ENCODE data around the gene CDCA4.
"Not testable (repeated sequence)": the region's sequence is repeated elsewhere in the genome, so short reads cannot be mapped to it uniquely, and the experiment has no call there.

The CDCA4 gene

GRCh38 chr14:105030194-105030593 lies 9.3 kb upstream of the CDCA4 start:
- H3K4me3 ChIP-seq (ENCODE audit: low read depth, low read length) = no peak overlapping the region
- no peak for TF ChIP-seq CTCF (IDR thresholded peaks at IDR 0.05; ENCODE audit: insufficient read depth, low read depth, low read length, missing control alignments)
- no peak for DNase-seq (ENCODE audit: low read depth)

GRCh38 chr14:105029402-105029801 lies 8.5 kb upstream of the CDCA4 start:
- H3K4me3 ChIP-seq (ENCODE audit: low read depth, low read length) = no peak overlapping the region
- no peak for DNase-seq (ENCODE audit: low read depth)
- no peak for TF ChIP-seq CTCF (IDR thresholded peaks at IDR 0.05; ENCODE audit: insufficient read depth, low read depth, low read length, missing control alignments)

- DNase-seq (ENCODE audit: low read depth) = no peak
- no peak overlapping the region for H3K4me3 ChIP-seq (ENCODE audit: low read depth, low read length)
- TF ChIP-seq CTCF (IDR thresholded peaks at IDR 0.05; ENCODE audit: insufficient read depth, low read depth, low read length, missing control alignments) = no peak
Measured at GRCh38 chr14:105028251-105028927, 7.5 kb upstream of the CDCA4 start.

GRCh38 chr14:105027718-105028117 lies 6.8 kb upstream of the CDCA4 start:
- not testable (repeated sequence) for DNase-seq (ENCODE audit: low read depth); H3K4me3 ChIP-seq (ENCODE audit: low read depth, low read length)

GRCh38 chr14:105026802-105027563 lies 6.1 kb upstream of the CDCA4 start:
- peak; percentile 80 for DNase-seq (ENCODE audit: low read depth)
- no peak overlapping the region for H3K4me3 ChIP-seq (ENCODE audit: low read depth, low read length)
- no peak for TF ChIP-seq CTCF (IDR thresholded peaks at IDR 0.05; ENCODE audit: insufficient read depth, low read depth, low read length, missing control alignments)

- no peak for TF ChIP-seq CTCF (IDR thresholded peaks at IDR 0.05; ENCODE audit: insufficient read depth, low read depth, low read length, missing control alignments)
- peak overlapping the region; percentile 15 for H3K4me3 ChIP-seq (ENCODE audit: low read depth, low read length)
- DNase-seq (ENCODE audit: low read depth) = peak; percentile 90
Measured at GRCh38 chr14:105026033-105026785, 5.3 kb upstream of the CDCA4 start.

- TF ChIP-seq CTCF (IDR thresholded peaks at IDR 0.05; ENCODE audit: insufficient read depth, low read depth, low read length, missing control alignments) = no peak
- H3K4me3 ChIP-seq (ENCODE audit: low read depth, low read length) = peak overlapping the region; percentile 15; the same call in 1 of the 2 replicates
- no peak for DNase-seq (ENCODE audit: low read depth)
Measured at GRCh38 chr14:105025429-105025828, 4.5 kb upstream of the CDCA4 start.

Measured in GM12865 (cell line).